Left lung (tissue), 10 donors: ENCODE measurements around the gene KDM4C. TPM values are rescaled to one million over a fixed set of nuclear protein-coding genes. Genes with fewer than 3 reads are reported as not detected.

Source experiments
- ATAC-seq: fragments of 200-7000 bp; cut with Tn5 transposase; one replicate; pipeline ENCODE4 v1.9.1; 2020; ENCODE audit warnings: moderate library complexity
- DNase-seq, 4 donors: peaks; one replicate each; pipeline ENCODE4 v3.0.0-alpha.2; 2013 to 2020
- H3K27ac ChIP-seq, 2 donors: fragments of 200-600 bp; sonication (generic) in 1 of 2; one replicate each; pipeline versions ENCODE4 v1.5.0 to v1.8.0; 2020 to 2021
- H3K27me3 ChIP-seq, 2 donors: fragments of 200-600 bp; sonication (generic) in 1 of 2; one replicate each; pipeline versions ENCODE4 v1.5.0 to v1.8.0; 2020 to 2021
- H3K36me3 ChIP-seq, 2 donors: fragments of 200-600 bp; sonication (generic) in 1 of 2; one replicate each; pipeline versions ENCODE4 v1.5.0 to v1.8.0; 2020 to 2021
- H3K4me1 ChIP-seq, 2 donors: fragments of 200-600 bp; one replicate each; pipeline ENCODE4 v1.8.0; 2021
- H3K4me3 ChIP-seq, 2 donors: fragments of 200-600 bp; sonication (generic) in 1 of 2; one replicate each; pipeline versions ENCODE4 v1.5.0 to v1.8.0; 2020 to 2021; ENCODE audit warnings: mild to moderate bottlenecking in 1 of 2
- H3K9me3 ChIP-seq, 2 donors: fragments of 200-600 bp; sonication (generic) in 1 of 2; one replicate each; pipeline versions ENCODE4 v1.5.0 to v1.8.0; 2020 to 2021
- intact Hi-C, 2 donors: fragments of 100-400 bp; cut with DNase I; formaldehyde crosslinking; loops; one replicate each; pipeline versions ENCODE4 v1.11.2 to v1.14.2; 2022
- polyA plus RNA-seq, 6 donors: library from polyadenylated mRNA; unstranded; fragments of 120-200 nt; gene quantifications; one replicate each; pipeline ENCODE4 v1.2.1, GENCODE V29; 2013; ENCODE audit not compliant: insufficient read length in 6 of 6
- total RNA-seq, 2 donors: library from RNA; stranded (reverse); fragmentation: NEBNext Ultra II Directional; extraction: Animal tissue kit (Norgen Biotek cat#: 25700); gene quantifications; one replicate each; pipeline ENCODE4 v1.2.1, GENCODE V29; 2021
- TF ChIP-seq, protein P1 (sequence below), 2 donors: fragments of 200-600 bp; sonication (generic) in 1 of 2; IDR thresholded peaks; one replicate each; pipeline versions ENCODE4 v1.5.0 to v1.8.0; 2021; ENCODE audit warnings: antibody characterized with exemption in 2 of 2
- donor health status: DM: no; HTN: yes; CAD: no.
- donor health status: DM: no; HTN: no; CAD: no.

Gene KDM4C
- total and polyA plus RNA-seq, 8 donors: 11.7 to 34.8 (median 15.2) TPM

GRCh38 chr9:6834306-6834705, 76.5 kb downstream of the KDM4C start:
- H3K4me3 ChIP-seq: no peak overlapping the region
- H3K9me3 ChIP-seq: peaks cover 0 to 3% of the 10 kb centered on the region in 2 donors
- TF ChIP-seq, protein P1, sequence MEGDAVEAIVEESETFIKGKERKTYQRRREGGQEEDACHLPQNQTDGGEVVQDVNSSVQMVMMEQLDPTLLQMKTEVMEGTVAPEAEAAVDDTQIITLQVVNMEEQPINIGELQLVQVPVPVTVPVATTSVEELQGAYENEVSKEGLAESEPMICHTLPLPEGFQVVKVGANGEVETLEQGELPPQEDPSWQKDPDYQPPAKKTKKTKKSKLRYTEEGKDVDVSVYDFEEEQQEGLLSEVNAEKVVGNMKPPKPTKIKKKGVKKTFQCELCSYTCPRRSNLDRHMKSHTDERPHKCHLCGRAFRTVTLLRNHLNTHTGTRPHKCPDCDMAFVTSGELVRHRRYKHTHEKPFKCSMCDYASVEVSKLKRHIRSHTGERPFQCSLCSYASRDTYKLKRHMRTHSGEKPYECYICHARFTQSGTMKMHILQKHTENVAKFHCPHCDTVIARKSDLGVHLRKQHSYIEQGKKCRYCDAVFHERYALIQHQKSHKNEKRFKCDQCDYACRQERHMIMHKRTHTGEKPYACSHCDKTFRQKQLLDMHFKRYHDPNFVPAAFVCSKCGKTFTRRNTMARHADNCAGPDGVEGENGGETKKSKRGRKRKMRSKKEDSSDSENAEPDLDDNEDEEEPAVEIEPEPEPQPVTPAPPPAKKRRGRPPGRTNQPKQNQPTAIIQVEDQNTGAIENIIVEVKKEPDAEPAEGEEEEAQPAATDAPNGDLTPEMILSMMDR (IDR thresholded peaks at IDR 0.05): no peak
- H3K27me3 ChIP-seq: no peaks in the 10 kb centered on the region
- DNase-seq: no peak
- no peaks in the 10 kb centered on the region for H3K4me1 ChIP-seq
- H3K27ac ChIP-seq: no peak overlapping the region
- no peak for ATAC-seq
- H3K36me3 ChIP-seq: peaks cover 0 to 36% of the 10 kb centered on the region in 2 donors
- intact Hi-C loops: no loop called here

DNA sequence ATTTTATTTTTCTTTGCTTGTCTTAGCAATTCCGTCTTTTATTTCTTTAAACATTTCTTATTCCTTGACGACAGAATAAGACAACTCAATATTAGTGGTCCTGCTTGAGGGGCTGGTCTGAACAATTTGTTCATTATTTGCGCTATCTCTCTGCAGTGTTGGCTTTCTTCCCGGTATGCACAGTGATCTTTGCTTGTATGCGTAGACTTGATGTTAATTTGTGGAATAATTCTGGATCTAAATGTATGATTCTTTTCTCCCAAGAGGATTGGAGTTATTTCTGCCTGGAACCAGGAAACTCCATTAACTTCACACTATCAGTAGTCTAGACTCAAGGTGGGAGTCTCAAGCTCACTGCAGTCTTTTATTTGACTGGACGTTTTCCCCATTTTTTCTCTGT, 80.4 kb downstream of the KDM4C start:
- Histone ChIP-seq H3K36me3 (peaks cover 0 to 22% of the 10 kb centered on the region in 2 donors), H3K27me3 (no peaks in the 10 kb centered on the region), H3K4me1 (no peaks in the 10 kb centered on the region), H3K9me3 (no peaks in the 10 kb centered on the region), H3K27ac (no peak overlapping the region), H3K4me3 (no peak overlapping the region)
- TF ChIP-seq, protein P1 (IDR thresholded peaks at IDR 0.05): no peak
- intact Hi-C loops: no loop called here
- ATAC-seq (no peak), DNase-seq (no peak)

DNA sequence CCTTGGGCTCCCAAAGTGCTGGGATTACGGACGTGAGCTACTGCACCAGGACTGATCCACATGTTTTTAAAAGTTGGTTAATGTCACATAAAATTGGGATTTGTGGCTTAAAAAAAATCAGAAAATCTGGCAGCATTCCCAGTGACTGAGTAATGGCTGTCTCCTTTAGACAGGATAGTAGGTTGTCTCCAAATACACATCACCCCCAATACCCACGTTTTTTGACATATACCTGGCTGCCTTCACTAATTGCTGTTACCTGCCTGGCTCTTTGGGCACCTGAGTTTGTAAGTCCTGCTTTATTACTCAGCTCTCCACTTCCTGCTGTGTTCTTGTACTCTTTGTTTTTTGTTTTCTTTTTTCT, 84.8 kb downstream of the KDM4C start:
- TF ChIP-seq, protein P1 (IDR thresholded peaks at IDR 0.05): no peak
- H3K9me3 ChIP-seq: no peaks in the 10 kb centered on the region
- ATAC-seq: no peak
- H3K4me1 ChIP-seq: no peaks in the 10 kb centered on the region
- intact Hi-C loops: no loop called here
- no peak for DNase-seq
- H3K4me3 ChIP-seq: no peak overlapping the region
- H3K27ac ChIP-seq: no peak overlapping the region
- peaks cover 0 to 5% of the 10 kb centered on the region in 2 donors for H3K36me3 ChIP-seq
- no peaks in the 10 kb centered on the region for H3K27me3 ChIP-seq

DNA sequence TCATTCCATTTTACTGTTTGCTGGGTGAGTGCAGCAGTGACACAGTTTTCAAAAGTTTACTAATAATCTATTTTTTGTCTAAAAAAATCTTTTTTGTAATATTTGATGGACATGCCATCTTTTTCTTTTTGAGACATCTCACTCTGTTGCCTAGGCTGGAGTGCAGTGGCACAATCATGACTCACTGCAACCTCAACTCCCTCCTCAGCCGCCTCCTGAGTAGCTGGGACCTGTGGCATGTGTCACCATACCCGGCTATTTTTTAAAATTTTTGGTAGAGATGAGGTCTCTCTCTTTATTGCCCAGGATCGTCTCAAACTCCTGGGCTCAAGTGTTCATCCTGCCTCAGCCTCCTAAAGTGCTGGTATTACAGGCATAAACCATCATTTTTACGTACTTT, 86.0 kb downstream of the KDM4C start:
- Histone ChIP-seq H3K27ac (no peak overlapping the region), H3K36me3 (peaks cover 0 to 5% of the 10 kb centered on the region in 2 donors), H3K4me3 (no peak overlapping the region), H3K9me3 (no peaks in the 10 kb centered on the region), H3K4me1 (no peaks in the 10 kb centered on the region), H3K27me3 (no peaks in the 10 kb centered on the region)
- ATAC-seq: no peak
- intact Hi-C loops: no loop called here
- TF ChIP-seq, protein P1 (IDR thresholded peaks at IDR 0.05): no peak
- DNase-seq: no peak

DNA sequence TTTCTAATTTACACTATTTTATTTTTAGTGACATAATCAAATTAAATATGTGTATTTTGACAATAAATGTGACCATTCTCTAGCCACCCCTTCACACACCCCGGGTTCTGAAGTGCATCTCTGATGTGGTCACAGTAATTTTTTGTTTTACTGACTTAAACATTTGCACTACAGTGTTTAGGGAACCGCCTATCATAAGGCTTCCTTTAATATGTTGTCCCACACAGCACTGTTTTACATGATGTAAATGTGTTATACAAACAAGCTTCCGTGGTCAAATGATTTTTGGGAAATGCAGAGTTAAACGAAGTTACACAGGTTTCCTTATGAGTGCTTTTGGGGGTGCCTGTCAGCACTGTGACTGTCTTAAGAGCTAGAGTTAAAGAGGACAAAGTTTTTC, 86.5 kb downstream of the KDM4C start:
- H3K4me1 ChIP-seq: no peaks in the 10 kb centered on the region
- no peak overlapping the region for H3K4me3 ChIP-seq
- no peak for DNase-seq
- peaks cover 0 to 5% of the 10 kb centered on the region in 2 donors for H3K36me3 ChIP-seq
- TF ChIP-seq, protein P1 (IDR thresholded peaks at IDR 0.05): no peak
- no peak for ATAC-seq
- no peak overlapping the region for H3K27ac ChIP-seq
- no peaks in the 10 kb centered on the region for H3K9me3 ChIP-seq
- H3K27me3 ChIP-seq: no peaks in the 10 kb centered on the region
- intact Hi-C loops: no loop called here
